ENCODE data around the gene ACSS3.

- no peak for TF ChIP-seq EZH2 (IDR thresholded peaks at IDR 0.05; ENCODE audit: borderline replicate concordance, low read depth, low read length, poor library complexity, severe bottlenecking)
- TF ChIP-seq, protein P1, sequence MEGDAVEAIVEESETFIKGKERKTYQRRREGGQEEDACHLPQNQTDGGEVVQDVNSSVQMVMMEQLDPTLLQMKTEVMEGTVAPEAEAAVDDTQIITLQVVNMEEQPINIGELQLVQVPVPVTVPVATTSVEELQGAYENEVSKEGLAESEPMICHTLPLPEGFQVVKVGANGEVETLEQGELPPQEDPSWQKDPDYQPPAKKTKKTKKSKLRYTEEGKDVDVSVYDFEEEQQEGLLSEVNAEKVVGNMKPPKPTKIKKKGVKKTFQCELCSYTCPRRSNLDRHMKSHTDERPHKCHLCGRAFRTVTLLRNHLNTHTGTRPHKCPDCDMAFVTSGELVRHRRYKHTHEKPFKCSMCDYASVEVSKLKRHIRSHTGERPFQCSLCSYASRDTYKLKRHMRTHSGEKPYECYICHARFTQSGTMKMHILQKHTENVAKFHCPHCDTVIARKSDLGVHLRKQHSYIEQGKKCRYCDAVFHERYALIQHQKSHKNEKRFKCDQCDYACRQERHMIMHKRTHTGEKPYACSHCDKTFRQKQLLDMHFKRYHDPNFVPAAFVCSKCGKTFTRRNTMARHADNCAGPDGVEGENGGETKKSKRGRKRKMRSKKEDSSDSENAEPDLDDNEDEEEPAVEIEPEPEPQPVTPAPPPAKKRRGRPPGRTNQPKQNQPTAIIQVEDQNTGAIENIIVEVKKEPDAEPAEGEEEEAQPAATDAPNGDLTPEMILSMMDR (conservative IDR thresholded peaks at IDR 0.05; ENCODE audit: low read depth, low read length): no peak
These were observed 218.9 kb downstream of the ACSS3 start for GRCh38 chr12:81296556-81297305.

Data from A673 (cell line).